ENCODE results near the gene SESN2.
"Not testable (repeated sequence)": the region's sequence is repeated elsewhere in the genome, so short reads cannot be mapped to it uniquely, and the experiment has no call there.

Gene SESN2

GRCh38 chr1:28290851-28291250 is 31.5 kb downstream of the SESN2 start:
- no peak for DNase-seq

GRCh38 chr1:28291711-28292110 is 32.4 kb downstream of the SESN2 start:
- no peak for DNase-seq

GRCh38 chr1:28295936-28296335 is 36.6 kb downstream of the SESN2 start:
- no peak for DNase-seq

- peak; percentile 19 for DNase-seq
Measured at GRCh38 chr1:28296401-28297261, 37.3 kb downstream of the SESN2 start.

- no peak for DNase-seq
Measured at GRCh38 chr1:28297826-28298225, 38.5 kb downstream of the SESN2 start.

DNA sequence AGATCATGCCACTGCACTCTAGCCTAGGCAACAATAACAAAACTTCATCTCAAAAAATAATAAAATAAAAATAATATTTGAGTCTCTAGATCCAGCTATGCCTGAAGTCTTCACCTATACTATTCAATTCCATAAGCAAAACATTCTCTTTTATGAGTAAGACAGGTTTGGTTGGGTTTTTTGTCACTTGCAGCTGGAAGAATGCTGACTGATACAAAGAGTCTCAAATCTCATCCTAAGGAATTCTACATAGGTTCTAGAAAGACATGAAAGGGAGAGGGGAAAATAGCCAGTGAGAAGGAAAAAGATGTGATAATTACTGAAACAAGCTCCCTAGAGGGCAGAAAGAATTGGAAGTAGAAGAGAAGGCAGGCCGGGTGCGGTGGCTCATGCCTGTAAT is 39.1 kb downstream of the SESN2 start:
- no peak for DNase-seq

DNA sequence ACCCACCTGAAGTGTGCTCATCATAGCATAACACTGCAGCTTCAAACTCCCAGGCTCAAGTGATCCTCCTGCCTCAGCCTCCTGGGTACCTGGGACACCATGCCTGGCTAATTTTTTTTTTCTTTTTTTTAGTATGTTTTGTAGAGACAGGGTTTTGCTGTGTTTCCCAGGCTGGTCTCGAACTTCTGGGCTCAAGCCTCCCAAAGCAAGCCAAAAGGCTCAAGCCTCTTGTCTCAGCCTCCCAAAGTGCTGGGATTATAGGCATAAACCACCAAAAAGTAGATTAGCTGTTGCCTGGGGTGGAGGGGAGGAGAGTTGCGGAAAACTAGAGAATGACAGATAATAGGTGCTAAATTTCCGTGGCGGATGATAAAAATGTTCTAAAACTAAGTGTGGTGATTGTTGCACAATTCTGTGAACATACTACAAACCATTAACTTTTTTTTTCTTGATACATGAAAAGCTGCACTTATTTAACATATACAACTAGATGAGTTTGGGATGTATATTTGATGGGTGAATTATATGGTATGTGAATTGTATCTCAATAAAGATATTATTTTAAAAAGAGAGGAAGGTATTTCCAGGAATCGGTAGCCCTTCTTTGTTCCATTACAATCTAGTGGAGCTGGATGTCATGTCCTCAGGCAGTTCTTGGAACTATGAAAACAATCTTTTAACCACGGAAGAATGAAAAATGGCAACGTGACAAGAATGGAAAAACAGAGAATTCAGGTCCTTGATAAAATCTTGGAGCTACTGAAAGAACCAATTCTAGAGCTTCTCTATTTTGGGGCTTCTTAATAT is 42.3 kb downstream of the SESN2 start:
- peak; percentile 46 for DNase-seq

- no peak for DNase-seq
Measured at GRCh38 chr1:28302247-28302646, 42.9 kb downstream of the SESN2 start.

- no peak for DNase-seq
Measured at GRCh38 chr1:28306301-28306949, 47.1 kb downstream of the SESN2 start.

DNA sequence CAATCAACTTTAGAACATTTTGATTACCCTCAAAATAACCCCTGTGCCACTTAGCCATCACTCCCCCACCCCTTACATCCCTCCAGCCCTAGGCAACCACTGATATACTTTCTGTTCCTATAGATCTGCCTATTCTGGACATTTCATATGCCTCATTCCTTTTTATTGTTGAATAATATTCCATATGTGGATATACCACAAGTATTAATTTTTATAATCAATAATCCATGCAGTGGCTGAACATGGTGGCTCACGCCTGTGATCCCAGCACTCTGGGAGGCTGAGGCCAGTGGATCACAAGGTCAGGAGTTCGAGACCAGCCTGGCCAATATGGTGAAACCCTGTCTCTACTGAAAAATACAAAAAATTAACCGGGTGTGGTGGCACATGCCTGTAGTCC is 49.4 kb downstream of the SESN2 start:
- DNase-seq, result no peak

GRCh38 chr1:28309702-28310101 is 50.4 kb downstream of the SESN2 start:
- no peak for DNase-seq

GRCh38 chr1:28313702-28314546 is 54.6 kb downstream of the SESN2 start:
- no peak for DNase-seq

- DNase-seq, result no peak
Measured at GRCh38 chr1:28314547-28314941, 55.2 kb downstream of the SESN2 start.

DNA sequence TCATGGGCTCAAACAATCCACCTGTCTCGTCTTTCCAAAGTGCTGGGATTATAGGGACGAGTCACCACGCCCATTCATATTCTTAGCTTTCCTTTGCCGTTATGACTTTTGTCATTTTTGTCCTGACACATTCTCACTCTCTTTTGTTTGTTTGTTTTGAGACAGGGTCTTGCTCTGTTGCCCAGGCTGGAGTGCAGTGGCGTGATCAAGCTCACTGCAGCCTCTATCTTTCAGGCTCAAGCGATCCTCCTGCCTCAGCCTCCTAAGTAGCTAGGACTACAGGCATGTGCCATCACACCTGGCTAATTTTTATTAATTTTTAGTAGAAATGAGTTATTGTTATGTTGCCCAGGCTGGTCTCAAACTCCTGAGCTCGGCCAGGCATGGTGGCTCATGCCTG is 57.7 kb downstream of the SESN2 start:
- DNase-seq, result no peak

DNA sequence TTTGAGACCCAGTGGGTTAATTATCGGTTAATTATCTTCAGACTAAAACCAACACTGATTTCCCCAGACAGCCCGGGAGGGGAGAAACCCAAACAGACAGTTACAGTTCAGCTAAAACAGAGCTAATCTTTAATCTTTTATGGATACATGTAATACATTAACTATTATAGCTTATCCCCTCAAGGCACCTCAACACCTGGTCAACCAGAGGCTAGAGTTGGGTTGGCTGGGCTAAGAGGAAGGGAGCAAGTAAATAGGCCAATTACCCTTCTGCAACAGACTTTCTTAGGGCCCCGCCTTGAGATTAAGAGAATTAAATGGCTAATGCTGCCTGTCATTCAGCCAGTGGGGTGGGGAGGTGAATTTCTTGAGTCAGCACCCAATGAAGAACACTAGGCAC is 62.9 kb downstream of the SESN2 start:
- no peak for DNase-seq

DNA sequence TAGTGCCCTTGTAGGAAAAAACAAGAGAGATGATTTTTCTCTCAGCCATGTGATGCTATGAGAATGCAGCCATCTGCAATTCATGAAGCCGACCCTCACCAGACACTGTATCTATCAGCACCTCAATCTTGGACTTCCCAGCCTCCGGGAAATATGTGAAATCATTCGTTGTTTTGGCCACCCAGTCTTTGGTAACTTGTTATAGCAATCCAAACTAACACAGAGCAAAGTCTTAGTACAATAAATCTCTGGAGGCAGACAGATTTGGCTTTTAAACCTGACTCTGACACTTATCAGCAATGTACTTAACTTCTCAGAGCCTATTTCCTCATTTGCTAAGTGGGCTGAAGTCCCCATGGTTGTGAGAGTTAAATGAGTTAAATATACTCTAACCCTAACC is 64.4 kb downstream of the SESN2 start:
- DNase-seq, result no peak

DNA sequence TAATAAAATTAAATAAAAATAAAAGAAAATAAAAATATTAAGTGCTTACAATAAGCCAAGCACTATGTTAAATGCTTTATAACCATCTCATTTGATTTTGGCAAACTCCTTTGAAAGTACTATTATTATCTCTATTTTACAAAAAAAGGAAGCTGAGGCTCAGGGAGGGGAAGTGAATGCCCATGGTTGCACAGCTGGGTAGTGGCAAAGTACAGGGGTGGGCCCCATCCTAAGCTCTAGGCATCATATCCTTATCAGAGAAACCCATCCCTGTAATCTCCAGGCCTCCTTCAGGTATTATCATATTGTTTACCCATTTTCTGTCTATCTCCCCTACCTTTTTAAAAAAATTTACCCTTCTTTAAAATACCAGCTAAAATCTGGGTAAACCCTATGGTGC is 67.2 kb downstream of the SESN2 start:
- DNase-seq, result no peak

- no peak for DNase-seq
Measured at GRCh38 chr1:28326984-28327383, 67.7 kb downstream of the SESN2 start.

GRCh38 chr1:28327431-28327830 is 68.1 kb downstream of the SESN2 start:
- DNase-seq, result not testable (repeated sequence)

DNA sequence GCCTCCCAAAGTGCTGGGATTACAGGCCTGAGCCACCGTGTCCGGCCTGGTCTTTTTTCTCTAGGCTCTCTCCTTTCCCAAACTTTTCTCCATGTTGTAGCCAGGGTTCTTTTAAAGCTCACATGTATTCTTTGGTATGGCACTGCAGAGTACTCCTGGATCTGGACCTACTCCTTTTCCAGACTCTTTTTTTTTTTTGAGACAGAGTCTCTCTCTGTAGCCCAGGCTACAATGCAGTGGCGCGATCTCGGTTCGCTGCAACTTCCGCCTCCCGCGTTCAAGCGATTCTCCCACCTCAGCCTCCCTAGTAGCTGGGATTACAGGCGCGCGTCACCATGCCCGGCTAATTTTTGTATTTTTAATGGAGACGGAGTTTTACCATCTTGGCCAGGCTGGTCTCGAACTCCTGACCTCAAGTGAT is 68.9 kb downstream of the SESN2 start:
- no peak for DNase-seq

- peak; percentile 41 for DNase-seq
Measured at GRCh38 chr1:28329395-28330153, 70.3 kb downstream of the SESN2 start.
